SH-SY5Y (cell line): ENCODE data around the gene CDH1.

ENCODE experiments used
- GATA2 ChIP-seq: IDR thresholded peaks from 2 replicates; pipeline ENCODE4 v1.6.1; 2011; ENCODE audit warnings: mild to moderate bottlenecking, low read depth, low read length
- GATA3 ChIP-seq: IDR thresholded peaks from 2 replicates; pipeline ENCODE4 v1.6.1; 2011; ENCODE audit warnings: low read depth, mild to moderate bottlenecking, low read length, moderate library complexity

GRCh38 chr16:68700120-68700519, 37.0 kb upstream of the CDH1 start:
- no peak for TF ChIP-seq GATA2
- TF ChIP-seq GATA3, result no peak
